ENCODE results near the gene TGFBR3L.
A peak's percentile ranks its signal among the peaks of the same experiment; 100 is the strongest.
"Not testable (repeated sequence)": the region's sequence is repeated elsewhere in the genome, so short reads cannot be mapped to it uniquely, and the experiment has no call there.

Gene TGFBR3L

GRCh38 chr19:7928334-7928706 is 13.7 kb downstream of the TGFBR3L start:
- peak; percentile 39 for DNase-seq (ENCODE audit: low spot score)

- peak; percentile 75 for DNase-seq (ENCODE audit: low spot score)
These were observed 14.4 kb downstream of the TGFBR3L start for GRCh38 chr19:7928741-7929701.

- not testable (repeated sequence) for DNase-seq (ENCODE audit: low spot score)
These were observed 15.4 kb downstream of the TGFBR3L start for GRCh38 chr19:7930030-7930429.

GRCh38 chr19:7930765-7931164 is 16.1 kb downstream of the TGFBR3L start:
- DNase-seq (ENCODE audit: low spot score): no peak

- no peak for DNase-seq (ENCODE audit: low spot score)
These were observed 16.8 kb downstream of the TGFBR3L start for GRCh38 chr19:7931221-7932061.

GRCh38 chr19:7932276-7932929 is 17.8 kb downstream of the TGFBR3L start:
- DNase-seq (ENCODE audit: low spot score): no peak

GRCh38 chr19:7932930-7933300 is 18.3 kb downstream of the TGFBR3L start:
- DNase-seq (ENCODE audit: low spot score): no peak

GRCh38 chr19:7933411-7933810 is 18.8 kb downstream of the TGFBR3L start:
- no peak for DNase-seq (ENCODE audit: low spot score)

GRCh38 chr19:7933828-7934725 is 19.4 kb downstream of the TGFBR3L start:
- DNase-seq (ENCODE audit: low spot score): no peak

GRCh38 chr19:7934766-7935165 is 20.1 kb downstream of the TGFBR3L start:
- no peak for DNase-seq (ENCODE audit: low spot score)

GRCh38 chr19:7940841-7941240 is 26.2 kb downstream of the TGFBR3L start:
- no peak for DNase-seq (ENCODE audit: low spot score)

GRCh38 chr19:7941895-7942596 is 27.4 kb downstream of the TGFBR3L start:
- DNase-seq (ENCODE audit: low spot score): no peak

GRCh38 chr19:7942981-7943443 is 28.4 kb downstream of the TGFBR3L start:
- no peak for DNase-seq (ENCODE audit: low spot score)

GRCh38 chr19:7943444-7944176 is 29.0 kb downstream of the TGFBR3L start, which contains the start of gene TIMM44:
Gene TIMM44 (minus strand): TSS chr19:7943666. CDS start chr19:7943651, 15 bp downstream.
- DNase-seq (ENCODE audit: low spot score): peak; percentile 99

- peak; percentile 87 for DNase-seq (ENCODE audit: low spot score)
These were observed 29.6 kb downstream of the TGFBR3L start for GRCh38 chr19:7944177-7944761.

GRCh38 chr19:7947939-7948338 is 33.3 kb downstream of the TGFBR3L start:
- no peak for DNase-seq (ENCODE audit: low spot score)

GRCh38 chr19:7953060-7953459 is 38.4 kb downstream of the TGFBR3L start:
- no peak for DNase-seq (ENCODE audit: low spot score)

GRCh38 chr19:7953576-7953975 is 38.9 kb downstream of the TGFBR3L start:
- DNase-seq (ENCODE audit: low spot score): no peak

GRCh38 chr19:7955696-7956095 is 41.1 kb downstream of the TGFBR3L start:
- DNase-seq (ENCODE audit: low spot score): no peak

All from ecto neural progenitor cell (in vitro differentiated cells).